AG04449 (cell line): ENCODE data around the gene CTSL.

Experiments
- CTCF ChIA-PET: fragments of 350-600 bp; formaldehyde crosslinking; extraction: SDS; loops from one replicate; lab custom pipeline; 2021; ENCODE audit warnings: antibody characterized with exemption; lab: Yijun Ruan, JAX
- POLR2A ChIA-PET: fragments of 400-600, 350-600 bp; formaldehyde crosslinking; extraction: SDS; loops from one replicate; lab custom pipeline; 2020; ENCODE audit warnings: antibody characterized with exemption, inconsistent platforms; lab: Yijun Ruan, JAX
- DNase-seq: peaks from one replicate; pipeline ENCODE4 v3.0.0-alpha.2; 2010; ENCODE audit warnings: low read depth, low spot score
- H3K4me3 ChIP-seq: 2 replicates; pipeline ENCODE4 v1.5.1; 2011; ENCODE audit warnings: low read depth, mild to moderate bottlenecking, control low read depth, low read length
- TF ChIP-seq, protein P1 (sequence below): IDR thresholded peaks from one replicate; pipeline ENCODE4 v1.5.1; 2011; ENCODE audit warnings: mild to moderate bottlenecking, moderate library complexity, low read length, control low read depth, inconsistent platforms; ENCODE audit not compliant: insufficient read depth; ENCODE audit errors: missing control alignments

Gene CTSL

GRCh38 chr9:87733273-87734052 lies 7.5 kb downstream of the CTSL start:
- POLR2A ChIA-PET: no interaction called here
- no peak for DNase-seq
- CTCF ChIA-PET: interaction anchor here (1.1 kb wide), 1 partner anchor 39 kb away, joined by 3 read pairs; no protein-coding TSS in a partner anchor
- TF ChIP-seq, protein P1, sequence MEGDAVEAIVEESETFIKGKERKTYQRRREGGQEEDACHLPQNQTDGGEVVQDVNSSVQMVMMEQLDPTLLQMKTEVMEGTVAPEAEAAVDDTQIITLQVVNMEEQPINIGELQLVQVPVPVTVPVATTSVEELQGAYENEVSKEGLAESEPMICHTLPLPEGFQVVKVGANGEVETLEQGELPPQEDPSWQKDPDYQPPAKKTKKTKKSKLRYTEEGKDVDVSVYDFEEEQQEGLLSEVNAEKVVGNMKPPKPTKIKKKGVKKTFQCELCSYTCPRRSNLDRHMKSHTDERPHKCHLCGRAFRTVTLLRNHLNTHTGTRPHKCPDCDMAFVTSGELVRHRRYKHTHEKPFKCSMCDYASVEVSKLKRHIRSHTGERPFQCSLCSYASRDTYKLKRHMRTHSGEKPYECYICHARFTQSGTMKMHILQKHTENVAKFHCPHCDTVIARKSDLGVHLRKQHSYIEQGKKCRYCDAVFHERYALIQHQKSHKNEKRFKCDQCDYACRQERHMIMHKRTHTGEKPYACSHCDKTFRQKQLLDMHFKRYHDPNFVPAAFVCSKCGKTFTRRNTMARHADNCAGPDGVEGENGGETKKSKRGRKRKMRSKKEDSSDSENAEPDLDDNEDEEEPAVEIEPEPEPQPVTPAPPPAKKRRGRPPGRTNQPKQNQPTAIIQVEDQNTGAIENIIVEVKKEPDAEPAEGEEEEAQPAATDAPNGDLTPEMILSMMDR: no peak
- no peak overlapping the region for H3K4me3 ChIP-seq

DNA sequence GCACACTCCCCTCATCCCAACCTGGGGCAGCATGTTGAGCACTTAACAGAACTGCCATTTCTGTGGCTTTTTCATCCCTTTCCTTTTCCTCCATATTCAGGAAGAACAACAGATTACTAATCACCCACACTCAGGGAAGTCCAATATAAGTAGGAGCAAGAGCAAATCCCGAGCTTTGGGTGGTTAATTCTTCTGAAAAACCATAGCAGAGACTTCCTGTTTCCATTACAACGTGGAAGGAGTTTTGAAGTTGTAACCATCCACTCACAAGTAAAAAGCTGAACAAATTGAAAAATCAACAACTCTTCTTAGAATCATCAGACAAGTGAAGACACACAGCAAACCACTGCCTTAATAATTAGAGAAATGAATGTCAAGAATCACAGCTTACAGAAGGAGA lies 8.2 kb downstream of the CTSL start:
- ChIA-PET POLR2A (no interaction called here), CTCF (interaction anchor here (1.1 to 1.6 kb wide), 2 partner anchors 40 to 49 kb away, joined by 3 to 5 read pairs; no protein-coding TSS in a partner anchor)
- no peak overlapping the region for H3K4me3 ChIP-seq
- DNase-seq: no peak
- TF ChIP-seq, protein P1: no peak

GRCh38 chr9:87739546-87739945 lies 13.6 kb downstream of the CTSL start:
- H3K4me3 ChIP-seq: no peak overlapping the region
- CTCF ChIA-PET: no interaction called here
- TF ChIP-seq, protein P1: no peak
- DNase-seq: no peak
- POLR2A ChIA-PET: no interaction called here

- TF ChIP-seq, protein P1: no peak
- no peak overlapping the region for H3K4me3 ChIP-seq
- POLR2A ChIA-PET: no interaction called here
- DNase-seq: no peak
- CTCF ChIA-PET: no interaction called here
These were observed 14.3 kb downstream of the CTSL start for GRCh38 chr9:87740209-87740608.

- TF ChIP-seq, protein P1: no peak
- ChIA-PET CTCF (no interaction called here), POLR2A (no interaction called here)
These were observed 15.4 kb downstream of the CTSL start for GRCh38 chr9:87741326-87741725.

DNA sequence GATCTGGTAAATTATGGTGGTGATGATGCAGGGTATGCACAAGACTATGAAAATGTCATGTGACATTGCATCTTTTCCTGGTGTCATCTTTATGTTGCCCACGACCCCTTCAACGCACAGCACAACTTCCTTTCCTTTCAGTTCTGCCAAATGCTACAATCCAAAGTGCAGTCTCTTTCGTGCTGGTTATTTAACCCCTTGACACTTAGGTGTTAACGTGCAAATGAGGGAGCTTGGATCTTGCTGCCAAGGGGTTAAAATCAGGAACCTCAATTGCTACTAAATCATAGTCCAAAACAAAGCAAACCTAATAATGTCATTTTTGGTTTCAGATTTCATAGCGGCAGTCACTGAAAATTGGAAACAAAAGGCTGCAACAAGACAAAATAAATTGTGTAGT lies 16.0 kb downstream of the CTSL start:
- no peak for DNase-seq
- ChIA-PET CTCF (no interaction called here), POLR2A (no interaction called here)
- H3K4me3 ChIP-seq: no peak overlapping the region
- TF ChIP-seq, protein P1: no peak

More at GRCh38 chr9:87741326-87741725, 15.4 kb downstream of the CTSL start:
- DNase-seq: no peak
- H3K4me3 ChIP-seq: no peak overlapping the region
